K562 (cell line): Measurements from ENCODE around the gene NR1D2. TPM values are rescaled to one million over a fixed set of nuclear protein-coding genes. Genes with fewer than 3 reads are reported as not detected.

Experiments
- AFF1 ChIP-seq, 2 experiments: fragments of 450-650 bp; IDR thresholded peaks; 2 replicates each; pipeline ENCODE4 v1.6.1; 2018; ENCODE audit warnings: mild to moderate bottlenecking in 2 of 2, low read depth in 1 of 2; ENCODE audit not compliant: partially characterized antibody in 2 of 2
- E2F8 ChIP-seq: fragments of 450-650 bp; IDR thresholded peaks from 2 replicates; pipeline ENCODE4 v1.7.1; 2018; ENCODE audit warnings: mild to moderate bottlenecking, low read depth; ENCODE audit not compliant: partially characterized antibody
- GABPB1 ChIP-seq: sonication (generic); formaldehyde crosslinking; IDR thresholded peaks from 2 replicates; pipeline ENCODE4 v1.8.0; 2022; ENCODE audit warnings: mild to moderate bottlenecking, missing genetic modification reagents
- KLF1 ChIP-seq: fragments of 450-650 bp; IDR thresholded peaks from 2 replicates; pipeline ENCODE4 v1.6.1; 2016; ENCODE audit warnings: missing genetic modification characterization, missing compliant biosample characterization
- LARP7 ChIP-seq: fragments of 450-650 bp; IDR thresholded peaks from 2 replicates; pipeline ENCODE4 v1.6.1; 2016
- MITF ChIP-seq: IDR thresholded peaks from 2 replicates; pipeline ENCODE4 v1.6.1; 2014; ENCODE audit warnings: antibody characterized with exemption
- MLLT1 ChIP-seq, 2 experiments: fragments of 450-650 bp; IDR thresholded peaks; 2 replicates each; pipeline ENCODE4 v1.6.1; 2016
- RBBP5 ChIP-seq: fragments of 200-600 bp; sonication (generic); IDR thresholded peaks from 2 replicates; pipeline ENCODE4 v1.6.1; 2012; ENCODE audit warnings: borderline replicate concordance, mild to moderate bottlenecking, low read length, control low read depth, inconsistent platforms; ENCODE audit not compliant: insufficient read depth, poor library complexity, severe bottlenecking
- SPI1 ChIP-seq: IDR thresholded peaks from 2 replicates; pipeline ENCODE4 v1.6.1; 2011; ENCODE audit warnings: low read depth, low read length, control low read depth, borderline replicate concordance
- ZKSCAN1 ChIP-seq: fragments of 150-350 bp; IDR thresholded peaks from 2 replicates; pipeline ENCODE4 v1.6.1; 2016; ENCODE audit warnings: low read depth, low read length
- ZNF277 ChIP-seq: fragments of 250-450 bp; sonication (Bioruptor Pico); IDR thresholded peaks from 2 replicates; pipeline ENCODE4 v1.8.0; 2022; ENCODE audit warnings: inconsistent platforms, mild to moderate bottlenecking, moderate library complexity, borderline replicate concordance
- ZNF507 ChIP-seq: conservative IDR thresholded peaks from 2 replicates; pipeline ENCODE4 v1.6.1; 2017; ENCODE audit warnings: missing genetic modification characterization, missing compliant biosample characterization
- ZNF655 ChIP-seq: fragments of 250-450 bp; sonication (Bioruptor Pico); IDR thresholded peaks from 2 replicates; pipeline ENCODE4 v1.5.0; 2021
- polyA plus RNA-seq, 8 experiments: library from polyadenylated mRNA; depleted of rRNA in 4 of 8; stranded (reverse) in 5 of 8; unstranded in 3 of 8; fragments of >200 nt; fragmentation: Nextera tagmentation in 2 of 8; fragmentation: Illumina TruSeq in 1 of 8; extraction: Ambion mirVana in 2 of 8; extraction: Trizol in 1 of 8; gene quantifications; 2 replicates each; pipeline versions ENCODE4 v1.2.1 to v1.2.3, GENCODE V29; 2011 to 2014; ENCODE audit warnings: inconsistent platforms in 1 of 8, missing spikeins in 1 of 8
- total RNA-seq, 7 experiments: library from RNA; depleted of rRNA in 6 of 7; stranded (reverse); fragments of >200 nt in 6 of 7; fragmentation: Illumina TruSeq in 2 of 7; extraction: Trizol in 2 of 7; gene quantifications; 2 replicates each; pipeline versions ENCODE4 v1.2.1 to v1.2.3, GENCODE V29; 2011 to 2021; ENCODE audit warnings: low replicate concordance in 1 of 7

NR1D2 gene
- total and polyA plus RNA-seq, 9 of the 15 experiments (the other 6 are each of a cell fraction or from before 2014, with no cell fraction given): 1.2 to 5.5 (median 2.9) TPM

GRCh38 chr3:23944861-23945662 lies at the start of gene NR1D2 (continued):
- peak; percentile 78 for TF ChIP-seq E2F8
- TF ChIP-seq GABPB1 (CRISPR knock-in tag): peak; percentile 40
- TF ChIP-seq AFF1 (IDR thresholded peaks at IDR 0.05; ENCODE audit: low read depth in 1 of 2, partially characterized antibody in 2 of 2): no peak
- no peak for TF ChIP-seq ZKSCAN1
- peak; percentile 50 for TF ChIP-seq RBBP5
- TF ChIP-seq LARP7: 0 out of 2 replicates have a peak, but pooled peaks have one; percentile 78
- no peak for TF ChIP-seq ZNF507 (tag)
- peak; percentile 77 to 90 for TF ChIP-seq MLLT1 (IDR thresholded peaks at IDR 0.05)
- peak; percentile 56; the same call in 1 of the 2 replicates for TF ChIP-seq MITF
- TF ChIP-seq ZNF655 (CRISPR knock-in tag): no peak
- TF ChIP-seq ZNF277 (CRISPR knock-in tag): no peak
- TF ChIP-seq KLF1: no peak
- no peak for TF ChIP-seq SPI1
